GM12865 (cell line): ENCODE data around the gene RAB44.

Source experiments
- DNase-seq: peaks from one replicate; pipeline ENCODE4 v3.0.0; 2010; ENCODE audit warnings: low read depth
- H3K4me3 ChIP-seq: 2 replicates; pipeline ENCODE4 v1.5.1; 2011; ENCODE audit warnings: mild to moderate bottlenecking, low read depth, low read length, control low read depth
- CTCF ChIP-seq: IDR thresholded peaks from 2 replicates; pipeline ENCODE4 v1.5.1; 2011; ENCODE audit warnings: low read length, control low read depth, low read depth, inconsistent platforms; ENCODE audit not compliant: insufficient read depth; ENCODE audit errors: missing control alignments

RAB44 gene

GRCh38 chr6:36662827-36663256, 34.8 kb upstream of the RAB44 start:
- H3K4me3 ChIP-seq: no peak overlapping the region
- peak; percentile 47 for DNase-seq
- TF ChIP-seq CTCF: no peak

DNA sequence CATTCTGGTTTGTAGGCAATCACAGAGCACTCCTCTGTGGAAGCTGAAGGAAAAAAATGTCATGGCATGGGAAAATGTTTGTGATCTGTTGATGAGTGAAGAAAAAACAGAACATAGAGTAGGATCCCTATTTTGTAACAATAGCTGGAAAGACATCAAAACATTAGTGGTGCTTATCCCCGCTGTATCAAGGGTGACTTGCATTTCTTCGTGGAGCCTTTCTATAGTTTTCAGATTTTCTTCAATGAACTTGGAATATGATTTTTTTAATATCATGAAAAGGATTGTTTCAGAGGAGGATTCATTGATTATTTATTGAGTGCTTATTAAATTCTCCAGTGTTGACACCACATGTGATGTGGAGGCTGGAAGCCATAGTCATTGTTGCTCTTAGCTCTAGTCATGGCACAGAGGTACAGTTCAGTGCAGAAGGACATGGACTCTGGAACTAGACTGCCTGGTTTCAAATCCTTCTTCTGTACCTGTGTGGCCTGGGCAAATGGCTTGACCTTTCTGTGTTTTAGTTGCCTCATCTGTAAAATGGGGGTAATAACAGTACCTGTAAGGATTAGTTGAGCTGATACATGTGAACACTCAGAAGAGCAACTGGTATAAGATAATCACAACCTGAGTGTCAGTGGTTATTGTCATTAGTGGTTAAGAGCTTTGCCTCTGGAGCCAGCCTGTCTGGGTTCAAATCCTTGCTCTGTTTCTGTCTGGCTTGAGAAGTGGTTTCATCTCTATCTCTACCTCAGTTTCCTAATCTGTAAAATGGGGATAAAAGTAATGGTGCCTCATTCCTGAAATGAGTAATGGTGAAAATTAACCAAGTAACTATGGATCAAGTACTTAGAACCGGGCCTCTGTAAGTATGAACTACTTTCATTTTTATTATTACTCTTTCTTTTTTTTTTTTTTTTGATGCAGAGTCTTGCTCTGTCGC, 33.9 kb upstream of the RAB44 start:
- no peak overlapping the region for H3K4me3 ChIP-seq
- peak; percentile 34 for DNase-seq
- no peak for TF ChIP-seq CTCF

GRCh38 chr6:36665180-36665579, 32.4 kb upstream of the RAB44 start:
- no peak overlapping the region for H3K4me3 ChIP-seq
- DNase-seq: no peak
- TF ChIP-seq CTCF: no peak

- DNase-seq: no peak
- H3K4me3 ChIP-seq: peak overlapping the region; percentile 21; the same call in 1 of the 2 replicates
- no peak for TF ChIP-seq CTCF
Observed at GRCh38 chr6:36666287-36666686, 31.3 kb upstream of the RAB44 start.

- peak; percentile 95 for DNase-seq
- TF ChIP-seq CTCF: no peak
- H3K4me3 ChIP-seq: peak overlapping the region; percentile 21
Observed at GRCh38 chr6:36666826-36667591, 30.6 kb upstream of the RAB44 start.

GRCh38 chr6:36668591-36668990, 29.0 kb upstream of the RAB44 start:
- no peak overlapping the region for H3K4me3 ChIP-seq
- DNase-seq: no peak
- TF ChIP-seq CTCF: no peak
